HG03442 (cell line): Measurements from ENCODE around the gene THADA.

Experiments used
- ATAC-seq: cut with Tn5 transposase; IDR thresholded peaks from one replicate; pipeline ENCODE4 v1.9.1; 2021; ENCODE audit warnings: mild to moderate bottlenecking, moderate library complexity; ENCODE audit not compliant: unreplicated experiment

The THADA gene

GRCh38 chr2:43509886-43510285, 86.0 kb downstream of the THADA start:
- ATAC-seq, result no peak

GRCh38 chr2:43508209-43508608, 87.6 kb downstream of the THADA start:
- no peak for ATAC-seq

- ATAC-seq, result no peak
Observed at GRCh38 chr2:43507137-43507536, 88.7 kb downstream of the THADA start.

GRCh38 chr2:43495727-43496126, 100.1 kb downstream of the THADA start:
- no peak for ATAC-seq

GRCh38 chr2:43493954-43494353, 101.9 kb downstream of the THADA start:
- no peak for ATAC-seq

- no peak for ATAC-seq
Observed at GRCh38 chr2:43491065-43491639, 104.7 kb downstream of the THADA start.

- no peak for ATAC-seq
Observed at GRCh38 chr2:43490252-43490786, 105.5 kb downstream of the THADA start.

GRCh38 chr2:43488737-43489136, 107.1 kb downstream of the THADA start:
- ATAC-seq, result no peak

- ATAC-seq, result no peak
Observed at GRCh38 chr2:43486603-43487002, 109.2 kb downstream of the THADA start.

- ATAC-seq, result no peak
Observed at GRCh38 chr2:43484323-43484930, 111.4 kb downstream of the THADA start.

GRCh38 chr2:43482961-43483360, 112.9 kb downstream of the THADA start:
- ATAC-seq, result no peak

GRCh38 chr2:43481927-43482542, 113.8 kb downstream of the THADA start:
- no peak for ATAC-seq

- ATAC-seq, result no peak
Observed at GRCh38 chr2:43480874-43481273, 115.0 kb downstream of the THADA start.

- no peak for ATAC-seq
Observed at GRCh38 chr2:43478412-43479086, 117.3 kb downstream of the THADA start.

GRCh38 chr2:43475922-43476321, 119.9 kb downstream of the THADA start:
- ATAC-seq, result no peak

GRCh38 chr2:43475137-43475846, 120.5 kb downstream of the THADA start:
- no peak for ATAC-seq

- ATAC-seq, result no peak
Observed at GRCh38 chr2:43474273-43474672, 121.6 kb downstream of the THADA start.

- no peak for ATAC-seq
Observed at GRCh38 chr2:43473767-43474166, 122.1 kb downstream of the THADA start.

- no peak for ATAC-seq
Observed at GRCh38 chr2:43472527-43473194, 123.2 kb downstream of the THADA start.

- no peak for ATAC-seq
Observed at GRCh38 chr2:43469713-43470112, 126.1 kb downstream of the THADA start.

- no peak for ATAC-seq
Observed at GRCh38 chr2:43469094-43469493, 126.7 kb downstream of the THADA start.
